GM21717 (cell line): ENCODE results near the gene SLC4A7.
"Not testable (repeated sequence)": the region's sequence is repeated elsewhere in the genome, so short reads cannot be mapped to it uniquely, and the experiment has no call there.

Experiments
- ATAC-seq: cut with Tn5 transposase; IDR thresholded peaks from one replicate; pipeline ENCODE4 v1.9.1; 2021; ENCODE audit warnings: mild to moderate bottlenecking, moderate library complexity; ENCODE audit not compliant: unreplicated experiment

The SLC4A7 gene

DNA sequence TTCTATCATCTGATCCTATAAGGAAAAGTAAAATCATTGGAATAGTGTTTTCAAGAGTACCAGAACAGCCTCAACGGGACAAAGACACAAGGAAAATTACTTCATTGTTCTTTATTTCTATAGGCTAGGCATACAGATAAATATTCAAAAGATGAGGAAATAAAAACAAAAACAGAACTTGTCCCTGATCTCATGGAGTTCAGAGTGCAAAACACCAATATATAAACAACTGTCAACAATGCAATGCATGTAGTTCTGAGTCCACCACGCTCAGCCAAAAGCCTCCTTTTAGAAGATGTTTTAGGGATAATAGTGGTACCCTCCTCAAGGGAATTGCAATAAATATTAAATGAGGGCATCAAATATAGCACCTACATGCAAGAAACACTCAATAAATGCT is 4.6 kb upstream of the SLC4A7 start:
- no peak for ATAC-seq

DNA sequence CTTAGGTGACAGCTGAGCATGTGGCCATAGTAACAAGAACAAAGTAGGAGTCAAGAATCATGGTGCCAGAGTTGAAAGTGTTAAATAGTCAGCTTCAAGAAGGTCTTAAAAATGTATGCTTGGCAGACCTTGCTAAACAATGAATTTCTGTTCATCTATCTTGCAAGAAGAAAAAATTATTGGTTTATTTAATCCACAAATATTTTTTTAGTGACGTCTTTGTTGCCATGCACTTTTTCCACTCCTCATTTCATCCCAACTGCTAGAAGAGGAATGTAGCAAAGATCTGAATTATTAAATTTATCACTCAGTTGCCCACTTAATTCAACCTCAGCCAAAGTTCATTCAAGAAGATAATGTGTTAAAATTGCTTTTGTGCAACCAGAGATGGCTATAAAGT is 3.2 kb upstream of the SLC4A7 start:
- no peak for ATAC-seq

- no peak for ATAC-seq
Measured at GRCh38 chr3:27486336-27486735, 2.2 kb upstream of the SLC4A7 start.

GRCh38 chr3:27485866-27486265 is 1.7 kb upstream of the SLC4A7 start:
- no peak for ATAC-seq

DNA sequence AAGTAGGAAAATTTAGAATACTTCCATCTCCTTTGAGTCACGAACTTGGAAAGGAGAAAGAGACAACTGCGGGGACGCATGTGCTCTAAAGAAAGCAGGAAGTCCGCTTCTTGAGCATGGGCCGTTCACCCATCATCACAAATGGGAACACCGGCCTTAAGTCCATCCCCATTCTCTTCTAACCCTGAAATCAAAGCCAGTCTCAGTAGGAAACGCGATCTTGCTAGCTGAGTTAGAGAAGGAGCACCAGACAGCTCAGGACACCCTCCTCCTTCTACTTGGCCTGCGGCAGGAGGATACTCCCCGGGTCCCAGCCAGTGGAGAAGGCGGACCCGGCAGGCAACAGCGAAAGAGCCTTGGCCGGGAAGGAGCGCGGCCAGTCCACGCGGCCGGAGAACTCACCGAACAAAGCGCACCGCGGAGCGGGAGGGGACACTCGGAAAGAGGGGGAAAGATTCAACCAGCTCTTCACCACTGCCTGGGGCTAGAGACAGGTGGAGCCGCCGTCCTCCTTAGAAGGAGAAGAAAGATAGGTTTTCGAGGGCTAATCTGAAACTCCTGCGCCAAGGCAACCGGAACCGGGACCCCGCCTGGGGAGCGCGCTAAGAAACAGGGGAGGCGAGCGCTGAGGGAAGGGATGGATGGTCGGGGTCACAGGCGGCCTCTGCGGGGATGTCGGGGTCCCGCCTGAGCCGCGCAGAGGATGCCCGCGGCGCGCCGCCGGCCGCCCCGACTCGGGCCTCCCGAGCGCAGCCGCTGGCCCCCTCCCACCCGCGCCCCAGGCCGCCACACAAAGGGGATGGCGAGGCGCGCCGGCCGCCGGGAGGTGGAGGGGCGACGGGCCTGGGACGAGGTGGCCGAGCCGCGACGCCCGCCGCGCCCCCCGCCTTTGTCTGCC is 818 bp downstream of the SLC4A7 start:
- ATAC-seq, result peak; percentile 30

GRCh38 chr3:27479806-27480543 is 4.2 kb downstream of the SLC4A7 start:
- ATAC-seq, result no peak

DNA sequence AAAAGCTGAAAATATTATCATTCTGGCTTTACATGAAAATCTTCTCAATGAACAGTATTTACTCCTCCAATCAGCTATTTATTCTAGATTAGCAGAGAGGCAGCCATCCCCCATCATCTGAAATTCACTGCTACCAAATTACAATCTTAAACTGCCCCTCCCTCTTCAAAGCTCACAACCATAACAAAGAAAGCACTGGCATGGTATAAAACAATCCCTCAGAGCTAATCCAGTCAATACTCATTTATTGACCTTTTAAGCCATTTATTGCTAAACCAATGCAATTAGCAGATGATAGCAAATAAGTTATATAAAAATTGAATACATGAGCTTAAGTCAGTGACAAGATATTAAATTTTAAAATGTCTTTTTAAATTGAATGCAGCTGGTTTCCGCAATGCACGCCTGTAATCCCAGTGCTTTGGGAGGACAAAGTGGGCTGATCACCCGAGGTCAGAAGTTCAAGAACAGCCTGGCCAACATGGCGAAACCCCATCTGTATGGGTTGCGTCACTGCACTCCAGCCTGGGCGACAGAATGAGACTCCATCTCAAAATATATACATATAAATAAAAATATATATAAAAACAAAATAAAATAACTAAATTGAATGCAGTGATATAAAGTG is 12.1 kb downstream of the SLC4A7 start:
- no peak for ATAC-seq

DNA sequence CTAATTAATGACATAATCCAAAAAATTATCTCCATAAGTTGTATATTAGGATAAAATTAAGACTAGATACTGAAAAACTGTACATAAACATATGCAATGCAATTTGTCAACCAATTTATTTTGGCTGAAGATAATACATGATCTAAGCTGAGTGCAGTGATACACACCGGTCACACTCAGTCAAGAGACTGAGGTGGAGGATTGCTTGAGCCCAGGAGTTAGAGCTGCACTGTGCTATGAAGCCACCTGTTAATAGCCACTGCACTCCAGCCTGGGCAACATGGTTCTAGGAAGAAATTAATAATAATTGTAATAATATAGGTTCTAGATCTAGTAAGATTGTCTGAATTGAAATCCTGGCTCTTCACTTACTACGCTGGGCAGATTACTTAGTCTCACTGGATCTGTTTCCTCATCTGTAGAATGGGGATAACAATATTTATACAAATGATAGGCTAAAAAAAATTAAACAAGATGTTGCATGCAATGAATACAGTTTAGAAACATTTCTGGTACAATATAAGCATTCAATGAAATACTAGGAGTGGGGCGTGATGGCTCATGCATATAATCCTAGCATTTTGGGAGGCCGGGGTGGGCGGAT is 15.8 kb downstream of the SLC4A7 start:
- ATAC-seq, result no peak

- peak; percentile 74 for ATAC-seq
Measured at GRCh38 chr3:27467545-27467944, 16.6 kb downstream of the SLC4A7 start.

DNA sequence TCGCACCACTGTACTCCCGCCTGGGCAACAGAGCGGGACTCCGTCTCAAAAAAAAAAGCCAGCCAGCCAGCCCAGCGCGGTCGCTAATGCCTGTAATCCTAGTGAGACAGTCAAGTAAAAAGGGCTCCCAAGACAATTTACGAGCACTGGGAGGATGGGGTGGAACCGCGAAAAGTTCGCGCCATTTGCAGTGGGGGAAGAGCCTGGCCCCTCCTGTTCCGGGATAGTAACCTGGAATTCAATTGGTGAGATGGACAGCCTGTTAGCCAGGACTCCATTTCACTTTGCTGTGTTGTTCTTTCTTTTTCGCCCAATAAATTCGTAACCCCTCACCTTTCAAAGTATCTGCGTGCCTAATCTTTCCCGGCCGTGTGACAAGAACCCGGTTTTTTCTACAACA is 19.5 kb downstream of the SLC4A7 start:
- ATAC-seq, result no peak

GRCh38 chr3:27462228-27462627 is 22.0 kb downstream of the SLC4A7 start:
- ATAC-seq, result no peak

GRCh38 chr3:27458929-27459328 is 25.3 kb downstream of the SLC4A7 start:
- ATAC-seq, result no peak

DNA sequence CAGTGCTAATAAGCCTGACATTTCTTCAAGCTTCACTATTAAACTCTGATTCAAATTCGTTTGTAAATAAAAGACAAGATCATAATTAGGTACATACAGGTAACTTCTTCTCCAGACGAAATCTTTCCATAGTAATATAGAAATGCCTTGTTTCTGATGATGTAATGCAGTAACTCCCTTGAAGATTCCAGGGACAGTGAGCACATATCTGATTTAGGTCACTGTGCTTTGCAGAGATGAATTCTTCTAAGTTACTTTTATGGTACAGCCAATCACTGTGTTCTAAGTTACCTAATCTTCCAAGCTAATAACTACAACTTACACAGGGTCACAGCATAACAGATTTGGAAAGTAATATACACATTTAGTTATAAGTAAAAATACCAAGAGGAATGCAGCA is 27.6 kb downstream of the SLC4A7 start:
- ATAC-seq, result no peak

- peak; percentile 82 for ATAC-seq
Measured at GRCh38 chr3:27454914-27455313, 29.3 kb downstream of the SLC4A7 start.

DNA sequence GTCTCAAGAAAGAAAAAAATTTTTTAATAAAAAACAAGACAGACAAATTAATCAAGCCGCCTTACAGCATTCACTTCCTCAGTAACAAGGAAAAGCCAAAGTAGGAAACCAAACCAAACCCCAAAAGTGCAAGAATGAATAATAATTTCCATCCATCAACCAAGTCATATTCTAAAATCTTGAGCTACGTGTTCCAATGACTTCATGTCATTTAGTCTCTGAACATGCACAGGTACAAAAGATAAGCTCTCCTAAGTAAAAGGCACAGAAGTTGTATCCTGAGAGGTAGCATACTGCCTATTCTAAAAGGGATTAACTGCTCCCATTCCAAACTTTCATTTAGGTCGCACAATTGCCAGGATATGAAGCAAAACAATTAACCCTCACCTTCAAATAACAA is 29.7 kb downstream of the SLC4A7 start:
- no peak for ATAC-seq

DNA sequence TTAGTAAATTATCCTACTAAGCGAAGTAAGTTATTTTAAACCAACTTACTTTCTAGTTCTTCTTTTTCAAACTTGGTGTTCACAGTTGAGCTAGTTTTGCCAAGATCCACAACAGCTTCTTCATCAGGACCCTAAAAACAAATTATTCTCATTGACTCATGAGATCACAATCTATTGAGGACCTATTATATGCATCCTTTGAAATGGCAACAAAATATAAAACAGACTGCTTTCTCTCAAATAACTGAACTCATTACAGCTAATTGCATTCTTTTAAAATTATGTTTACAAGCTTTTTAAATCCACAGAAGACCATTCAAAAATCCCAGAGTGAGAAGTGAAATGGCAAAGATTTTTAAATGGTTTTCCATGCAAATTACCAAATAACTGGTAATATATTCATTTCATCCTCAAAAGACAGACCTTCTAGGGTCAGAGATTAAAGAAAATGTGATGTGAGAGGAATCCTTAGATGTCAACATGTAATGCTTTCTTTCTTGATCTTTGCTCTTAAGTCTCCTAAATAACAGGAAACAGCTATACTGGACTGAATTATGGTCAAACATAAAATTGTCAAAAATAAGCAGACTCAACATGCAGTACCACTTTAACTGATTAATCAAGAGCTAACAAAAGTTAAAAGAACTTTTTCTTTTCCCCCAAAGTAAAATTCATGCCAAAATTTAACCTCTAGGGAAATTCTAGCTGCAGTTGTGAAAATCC is 31.7 kb downstream of the SLC4A7 start:
- ATAC-seq, result no peak

DNA sequence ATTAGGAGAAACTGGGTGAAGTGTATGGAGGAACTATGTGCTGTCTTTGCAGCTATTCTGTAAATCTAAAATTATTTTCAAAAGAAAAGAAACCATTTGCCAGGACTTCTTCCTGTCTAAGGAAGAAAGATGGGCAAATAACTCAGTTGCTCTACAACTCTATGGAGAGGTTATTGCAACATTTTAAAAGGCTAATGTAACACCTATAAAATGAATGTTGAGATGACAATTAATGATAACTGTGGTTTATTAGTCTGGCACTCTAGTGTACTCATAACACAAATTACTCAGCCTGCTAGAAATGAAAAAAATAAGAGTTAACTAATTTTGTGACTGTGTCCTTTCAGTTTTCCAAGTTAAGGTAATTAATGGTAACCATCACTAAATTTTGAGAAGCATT is 32.3 kb downstream of the SLC4A7 start:
- no peak for ATAC-seq

GRCh38 chr3:27451251-27451650 is 32.9 kb downstream of the SLC4A7 start:
- no peak for ATAC-seq

- ATAC-seq, result no peak
Measured at GRCh38 chr3:27449530-27450150, 34.5 kb downstream of the SLC4A7 start.

- not testable (repeated sequence) for ATAC-seq
Measured at GRCh38 chr3:27442995-27443394, 41.2 kb downstream of the SLC4A7 start.
